HepG2 (cell line): ENCODE results near the gene NFATC2. TPM values are rescaled to one million over a fixed set of nuclear protein-coding genes. Genes with fewer than 3 reads are reported as not detected.

Source experiments
- AGO1 ChIP-seq: fragments of 200-400 bp; formaldehyde crosslinking; IDR thresholded peaks from 2 replicates; pipeline ENCODE4 v1.6.1; 2017; ENCODE audit warnings: mild to moderate bottlenecking, low read depth, low read length, moderate library complexity; ENCODE audit not compliant: poor library complexity, severe bottlenecking
- BATF2 ChIP-seq: sonication (generic); formaldehyde crosslinking; IDR thresholded peaks from 2 replicates; pipeline ENCODE4 v1.8.0; 2022; ENCODE audit warnings: mild to moderate bottlenecking, missing genetic modification reagents, moderate library complexity
- BCL6 ChIP-seq: IDR thresholded peaks from 2 replicates; pipeline ENCODE4 v1.6.1; 2016; ENCODE audit warnings: missing genetic modification reagents, missing compliant biosample characterization
- BRD4 ChIP-seq: sonication (generic); formaldehyde crosslinking; IDR thresholded peaks from 2 replicates; pipeline ENCODE4 v1.4.0; 2020; ENCODE audit warnings: missing genetic modification reagents
- E2F1 ChIP-seq: sonication (generic); formaldehyde crosslinking; IDR thresholded peaks from 2 replicates; pipeline ENCODE4 v1.5.0; 2020; ENCODE audit warnings: missing genetic modification reagents
- ELF3 ChIP-seq: IDR thresholded peaks from 2 replicates; pipeline ENCODE4 v1.6.1; 2016; ENCODE audit warnings: missing genetic modification reagents, missing compliant biosample characterization
- FUBP1 ChIP-seq: sonication (generic); formaldehyde crosslinking; IDR thresholded peaks from 2 replicates; pipeline ENCODE4 v1.5.1; 2020; ENCODE audit warnings: missing genetic modification reagents, mild to moderate bottlenecking, borderline replicate concordance
- HDAC1 ChIP-seq: sonication (generic); formaldehyde crosslinking; IDR thresholded peaks from 2 replicates; pipeline ENCODE4 v1.5.1; 2020; ENCODE audit warnings: mild to moderate bottlenecking, missing genetic modification reagents
- ISL2 ChIP-seq: sonication (generic); formaldehyde crosslinking; IDR thresholded peaks from 2 replicates; pipeline ENCODE4 v1.5.0; 2020; ENCODE audit warnings: missing genetic modification reagents
- KDM5B ChIP-seq: sonication (generic); formaldehyde crosslinking; IDR thresholded peaks from 2 replicates; pipeline ENCODE4 v1.4.0; 2020; ENCODE audit warnings: missing genetic modification reagents, mild to moderate bottlenecking, borderline replicate concordance
- MTF2 ChIP-seq: sonication (generic); formaldehyde crosslinking; IDR thresholded peaks from 2 replicates; pipeline ENCODE4 v1.5.0; 2020; ENCODE audit warnings: missing genetic modification reagents, borderline replicate concordance
- POLR2A ChIP-seq, 2 experiments: IDR thresholded peaks; 2 replicates each; pipeline ENCODE4 v1.6.1; 2011; ENCODE audit warnings: low read depth in 2 of 2, low read length in 2 of 2, mild to moderate bottlenecking in 1 of 2, moderate library complexity in 1 of 2; ENCODE audit not compliant: insufficient read depth in 1 of 2
- RFX1 ChIP-seq: fragments of 450-650 bp; IDR thresholded peaks from 2 replicates; pipeline ENCODE4 v1.6.1; 2017
- SYNCRIP ChIP-seq: fragments of 200-400 bp; formaldehyde crosslinking; IDR thresholded peaks from 2 replicates; pipeline ENCODE4 v1.6.1; 2018; ENCODE audit warnings: mild to moderate bottlenecking, low read depth, low read length; ENCODE audit not compliant: insufficient read depth
- WIZ ChIP-seq: sonication (generic); formaldehyde crosslinking; IDR thresholded peaks from 2 replicates; pipeline ENCODE4 v1.5.1; 2020; ENCODE audit warnings: mild to moderate bottlenecking, missing genetic modification reagents
- ZBTB20 ChIP-seq: sonication (generic); formaldehyde crosslinking; IDR thresholded peaks from 2 replicates; pipeline ENCODE4 v1.8.1; 2023; ENCODE audit warnings: missing genetic modification reagents, low read depth, mild to moderate bottlenecking, borderline replicate concordance
- ZFP1 ChIP-seq: IDR thresholded peaks from 2 replicates; pipeline ENCODE4 v1.6.1; 2016
- ZMYM3 ChIP-seq: sonication (generic); formaldehyde crosslinking; IDR thresholded peaks from 2 replicates; pipeline ENCODE4 v1.5.1; 2020; ENCODE audit warnings: mild to moderate bottlenecking, missing genetic modification reagents
- ZNF24 ChIP-seq: fragments of 450-650 bp; IDR thresholded peaks from 2 replicates; pipeline ENCODE4 v1.6.1; 2017; ENCODE audit warnings: antibody characterized with exemption, mild to moderate bottlenecking
- ZNF296 ChIP-seq: sonication (generic); formaldehyde crosslinking; conservative IDR thresholded peaks from 2 replicates; pipeline ENCODE4 v1.5.0; 2020; ENCODE audit warnings: mild to moderate bottlenecking, missing genetic modification reagents
- ZNF431 ChIP-seq: sonication (generic); formaldehyde crosslinking; IDR thresholded peaks from 2 replicates; pipeline ENCODE4 v1.9.0; 2022; ENCODE audit warnings: missing genetic modification reagents, low read depth, mild to moderate bottlenecking, borderline replicate concordance
- ZNF484 ChIP-seq: sonication (generic); formaldehyde crosslinking; IDR thresholded peaks from 2 replicates; pipeline ENCODE4 v1.5.1; 2020; ENCODE audit warnings: mild to moderate bottlenecking, low read depth, missing genetic modification reagents, borderline replicate concordance
- ZNF530 ChIP-seq: sonication (generic); formaldehyde crosslinking; IDR thresholded peaks from 2 replicates; pipeline ENCODE4 v1.5.0; 2020; ENCODE audit warnings: low read depth, mild to moderate bottlenecking, missing genetic modification reagents
- ZNF563 ChIP-seq: sonication (generic); formaldehyde crosslinking; IDR thresholded peaks from 2 replicates; pipeline ENCODE4 v1.8.0; 2022; ENCODE audit warnings: mild to moderate bottlenecking, moderate library complexity, missing genetic modification reagents
- ZNF775 ChIP-seq: sonication (generic); formaldehyde crosslinking; IDR thresholded peaks from 2 replicates; pipeline ENCODE4 v1.4.0; 2020; ENCODE audit warnings: missing genetic modification reagents, mild to moderate bottlenecking, moderate library complexity, borderline replicate concordance
- ZSCAN29 ChIP-seq: sonication (generic); formaldehyde crosslinking; conservative IDR thresholded peaks from 2 replicates; pipeline ENCODE4 v1.4.0; 2020; ENCODE audit warnings: mild to moderate bottlenecking, missing genetic modification reagents
- polyA plus RNA-seq, 8 experiments: library from polyadenylated mRNA; depleted of rRNA in 3 of 8; stranded (reverse) in 7 of 8; unstranded in 1 of 8; fragments of >200 nt; fragmentation: Illumina TruSeq in 4 of 8; extraction: Trizol in 4 of 8; gene quantifications; 2 replicates each; pipeline versions ENCODE4 v1.2.1 to v1.2.3, GENCODE V29; 2011 to 2016; ENCODE audit warnings: low read depth in 4 of 8, missing spikeins in 1 of 8, mixed read lengths in 1 of 8; ENCODE audit not compliant: insufficient read depth in 1 of 8
- total RNA-seq, 5 experiments: library from RNA; depleted of rRNA; stranded (reverse); fragments of >200 nt; fragmentation: Illumina TruSeq; extraction: Trizol; gene quantifications; 2 replicates each; pipeline ENCODE4 v1.2.3, GENCODE V29; 2016; ENCODE audit warnings: low read depth in 1 of 5

NFATC2 gene
- total and polyA plus RNA-seq, 2 of the 13 experiments (the other 11 are each of a cell fraction or from before 2014, with no cell fraction given), result 1.9 to 3.3 TPM

- 0 out of 2 replicates have a peak, but pooled peaks have one; percentile 32 for TF ChIP-seq ZBTB20 (CRISPR knock-in tag)
- TF ChIP-seq KDM5B, result peak; percentile 53; the same call in 1 of the 2 replicates
- no peak for TF ChIP-seq ZNF484 (CRISPR knock-in tag)
- TF ChIP-seq ZFP1, result no peak
- TF ChIP-seq ZNF296, result no peak
- peak; percentile 25; the same call in 1 of the 2 replicates for TF ChIP-seq ZNF563
- TF ChIP-seq AGO1, result no peak
- TF ChIP-seq WIZ (CRISPR knock-in tag), result no peak
- TF ChIP-seq ISL2 (CRISPR knock-in tag), result peak; percentile 41; the same call in 1 of the 2 replicates
- no peak for TF ChIP-seq POLR2A (IDR thresholded peaks at IDR 0.05; ENCODE audit: insufficient read depth in 1 of 2, low read depth in 2 of 2, low read length in 2 of 2)
- TF ChIP-seq HDAC1 (CRISPR knock-in tag), result peak; percentile 62
- TF ChIP-seq BATF2, result no peak
- TF ChIP-seq E2F1 (CRISPR knock-in tag), result no peak
- no peak for TF ChIP-seq SYNCRIP
- TF ChIP-seq ZNF530 (CRISPR knock-in tag), result no peak
- no peak for TF ChIP-seq ELF3 (CRISPR knock-in tag)
- TF ChIP-seq ZNF775, result no peak
- TF ChIP-seq FUBP1, result no peak
- no peak for TF ChIP-seq BCL6 (CRISPR knock-in tag)
- no peak for TF ChIP-seq ZNF24
- peak; percentile 73; the same call in 1 of the 2 replicates for TF ChIP-seq MTF2 (CRISPR knock-in tag)
- peak; percentile 29; the same call in 1 of the 2 replicates for TF ChIP-seq RFX1
- TF ChIP-seq ZNF431 (CRISPR knock-in tag), result no peak
- peak; percentile 20; the same call in 1 of the 2 replicates for TF ChIP-seq ZMYM3 (CRISPR knock-in tag)
- no peak for TF ChIP-seq ZSCAN29 (CRISPR knock-in tag)
- no peak for TF ChIP-seq BRD4 (CRISPR knock-in tag)
Observed at GRCh38 chr20:51562332-51563173, 20.0 kb upstream of the NFATC2 start (continued).
